SU-DHL-6 (cell line): Measurements from ENCODE around the gene TBK1.

Source experiments
- H2AFZ ChIP-seq: fragments of 200-600 bp; sonication (generic); 2 replicates; pipeline ENCODE4 v1.6.1; 2014; ENCODE audit warnings: low read depth, mild to moderate bottlenecking, moderate library complexity, mixed read lengths, antibody characterized with exemption, low read length; ENCODE audit not compliant: severe bottlenecking
- H3F3A ChIP-seq: fragments of 200-600 bp; shearing (Covaris generic); 2 replicates; pipeline ENCODE4 v1.6.0; 2016; ENCODE audit warnings: antibody characterized with exemption, mild to moderate bottlenecking; ENCODE audit not compliant: insufficient read depth
- H3K27ac ChIP-seq: fragments of 200-600 bp; sonication (generic); 2 replicates; pipeline ENCODE4 v1.5.1; 2016; ENCODE audit warnings: low read depth, mild to moderate bottlenecking, low read length, moderate library complexity, mixed read lengths
- H3K27me3 ChIP-seq: fragments of 200-600 bp; sonication (generic), shearing (Covaris generic); 2 replicates; pipeline ENCODE4 v1.6.0; 2014; ENCODE audit warnings: mild to moderate bottlenecking, low read length
- H3K36me3 ChIP-seq: fragments of 200-600 bp; sonication (generic); 2 replicates; pipeline ENCODE4 v1.6.1; 2014; ENCODE audit warnings: mild to moderate bottlenecking, low read length, mixed read lengths
- H3K4me2 ChIP-seq: fragments of 300-600, 200-600 bp; shearing (Covaris generic), sonication (generic); 2 replicates; pipeline ENCODE4 v1.6.0; 2014; ENCODE audit warnings: low read length, low read depth, mild to moderate bottlenecking; ENCODE audit not compliant: poor library complexity, severe bottlenecking
- H3K4me3 ChIP-seq: fragments of 200-600 bp; sonication (generic); 2 replicates; pipeline ENCODE4 v1.5.1; 2014; ENCODE audit warnings: antibody characterized with exemption, low read length, mild to moderate bottlenecking, mixed read lengths; ENCODE audit not compliant: insufficient read depth, poor library complexity, severe bottlenecking
- H3K79me2 ChIP-seq: fragments of 200-600 bp; sonication (generic); 2 replicates; pipeline ENCODE4 v1.6.1; 2014; ENCODE audit warnings: mild to moderate bottlenecking, low read length, moderate library complexity; ENCODE audit not compliant: insufficient read depth
- H3K9ac ChIP-seq: fragments of 200-600 bp; sonication (generic); 2 replicates; pipeline ENCODE4 v1.7.0; 2014; ENCODE audit warnings: mild to moderate bottlenecking, low read length
- H3K9me2 ChIP-seq: fragments of 200-600 bp; sonication (generic); replicated peaks from 2 replicates; pipeline ENCODE4 v1.6.1; 2014; ENCODE audit warnings: low read length; ENCODE audit not compliant: insufficient read depth
- H3K9me3 ChIP-seq: fragments of 200-600 bp; sonication (generic); 2 replicates; pipeline ENCODE4 v1.6.1; 2014; ENCODE audit warnings: low read length, mixed read lengths; ENCODE audit not compliant: insufficient read depth
- H4K20me1 ChIP-seq: fragments of 200-600 bp; sonication (generic); 2 replicates; pipeline ENCODE4 v1.6.1; 2014; ENCODE audit warnings: low read depth, mild to moderate bottlenecking, antibody characterized with exemption, low read length, moderate library complexity, mixed read lengths
- CTCF ChIP-seq: fragments of 200-600 bp; sonication (generic); IDR thresholded peaks from one replicate; pipeline ENCODE4 v1.5.1; 2017; ENCODE audit warnings: antibody characterized with exemption, mild to moderate bottlenecking, low read length, moderate library complexity; ENCODE audit not compliant: insufficient read depth, poor library complexity, severe bottlenecking
- EZH2phosphoT487 ChIP-seq: fragments of 200-600 bp; sonication (generic), shearing (Covaris generic); conservative IDR thresholded peaks from 2 replicates; pipeline ENCODE4 v1.6.1; 2018; ENCODE audit warnings: mild to moderate bottlenecking, antibody characterized with exemption, low read length, moderate library complexity, mixed read lengths

The TBK1 gene

GRCh38 chr12:64486657-64487056 is 34.7 kb downstream of the TBK1 start:
- Histone ChIP-seq H3F3A (peaks cover 2% of the 10 kb centered on the region; the same call in 1 of the 2 replicates), H3K27ac (no peak overlapping the region), H3K4me2 (no peak overlapping the region), H2AFZ (no peak overlapping the region), H3K9me2 (no peaks in the 10 kb centered on the region), H4K20me1 (no peaks in the 10 kb centered on the region; the same call in 1 of the 2 replicates), H3K27me3 (no peaks in the 10 kb centered on the region), H3K9ac (no peak overlapping the region), H3K79me2 (no peaks in the 10 kb centered on the region), H3K4me3 (no peak overlapping the region), H3K9me3 (no peaks in the 10 kb centered on the region), H3K36me3 (peaks cover 68% of the 10 kb centered on the region)
- no peak for TF ChIP-seq EZH2phosphoT487
- no peak for TF ChIP-seq CTCF

DNA sequence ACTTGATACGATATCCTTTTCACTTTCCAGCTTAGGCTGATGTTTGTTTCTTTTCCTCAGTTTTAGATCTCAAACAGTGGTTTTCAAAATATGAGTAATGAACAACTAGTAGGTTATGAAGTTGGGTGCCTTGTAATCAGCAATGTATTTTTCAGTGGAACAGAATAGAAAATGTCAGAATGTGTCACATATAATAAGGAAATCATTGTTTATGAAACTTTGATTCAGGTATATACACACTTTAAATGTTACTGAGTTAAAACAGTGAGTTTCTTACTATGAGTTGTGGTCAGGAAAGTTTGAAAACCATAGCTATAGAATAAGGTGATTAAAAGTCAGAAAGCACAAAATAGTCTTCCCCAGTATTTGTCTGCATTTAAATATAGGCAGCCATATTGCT is 39.8 kb downstream of the TBK1 start:
- Histone ChIP-seq H3K4me3 (no peak overlapping the region), H3K9me3 (no peaks in the 10 kb centered on the region), H4K20me1 (no peaks in the 10 kb centered on the region; the same call in 1 of the 2 replicates), H3K4me2 (no peak overlapping the region), H3K9ac (no peak overlapping the region), H3K27me3 (no peaks in the 10 kb centered on the region), H3K79me2 (no peaks in the 10 kb centered on the region), H3F3A (peaks cover 16% of the 10 kb centered on the region; the same call in 1 of the 2 replicates), H3K27ac (no peak overlapping the region), H3K36me3 (peaks cover 67% of the 10 kb centered on the region), H3K9me2 (no peaks in the 10 kb centered on the region), H2AFZ (no peak overlapping the region)
- TF ChIP-seq CTCF (no peak), EZH2phosphoT487 (no peak)

DNA sequence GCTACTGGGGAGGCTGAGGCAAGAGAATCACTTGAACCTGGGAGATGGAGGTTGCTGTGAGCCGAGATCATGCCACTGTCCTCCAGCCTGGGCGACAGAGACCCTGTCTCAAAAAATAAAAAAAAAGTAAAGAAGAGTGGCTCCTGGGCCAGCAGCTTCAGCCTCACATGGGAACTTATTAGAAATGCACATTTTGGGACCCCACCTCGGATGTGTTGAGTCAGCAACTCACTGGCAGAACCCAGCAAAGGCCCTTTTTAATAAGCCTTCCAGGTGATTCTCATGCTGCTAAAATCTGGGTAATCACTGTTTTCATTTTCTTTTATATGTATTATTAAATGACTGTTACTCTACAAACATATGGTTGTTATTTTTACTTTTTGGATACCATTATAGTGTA is 41.6 kb downstream of the TBK1 start:
- no peak for TF ChIP-seq EZH2phosphoT487
- no peak for TF ChIP-seq CTCF
- Histone ChIP-seq H3K9ac (no peak overlapping the region), H3K9me2 (no peaks in the 10 kb centered on the region), H3K9me3 (no peaks in the 10 kb centered on the region), H3K27ac (no peak overlapping the region), H3K36me3 (peaks cover 66% of the 10 kb centered on the region), H3K4me3 (no peak overlapping the region), H3K27me3 (no peaks in the 10 kb centered on the region), H3K4me2 (no peak overlapping the region), H3F3A (peaks cover 16% of the 10 kb centered on the region; the same call in 1 of the 2 replicates), H3K79me2 (no peaks in the 10 kb centered on the region), H4K20me1 (no peaks in the 10 kb centered on the region; the same call in 1 of the 2 replicates), H2AFZ (no peak overlapping the region)
